NCI-H69 (cell line): ENCODE data around the gene COLGALT1.

ENCODE experiments used
- DNase-seq: peaks from one replicate; lab custom pipeline; 2025; lab: John Stamatoyannopoulos, UW

Gene COLGALT1

GRCh38 chr19:17623224-17623935 is 67.9 kb downstream of the COLGALT1 start:
- DNase-seq: no peak

GRCh38 chr19:17624314-17624991 is 69.0 kb downstream of the COLGALT1 start:
- DNase-seq: no peak

GRCh38 chr19:17625043-17625442 is 69.6 kb downstream of the COLGALT1 start:
- DNase-seq: no peak

GRCh38 chr19:17625980-17626379 is 70.5 kb downstream of the COLGALT1 start:
- DNase-seq: no peak

- no peak for DNase-seq
Measured at GRCh38 chr19:17626456-17627015, 71.1 kb downstream of the COLGALT1 start.

- DNase-seq: no peak
Measured at GRCh38 chr19:17627161-17627560, 71.7 kb downstream of the COLGALT1 start.

- DNase-seq: no peak
Measured at GRCh38 chr19:17627921-17628320, 72.5 kb downstream of the COLGALT1 start.

DNA sequence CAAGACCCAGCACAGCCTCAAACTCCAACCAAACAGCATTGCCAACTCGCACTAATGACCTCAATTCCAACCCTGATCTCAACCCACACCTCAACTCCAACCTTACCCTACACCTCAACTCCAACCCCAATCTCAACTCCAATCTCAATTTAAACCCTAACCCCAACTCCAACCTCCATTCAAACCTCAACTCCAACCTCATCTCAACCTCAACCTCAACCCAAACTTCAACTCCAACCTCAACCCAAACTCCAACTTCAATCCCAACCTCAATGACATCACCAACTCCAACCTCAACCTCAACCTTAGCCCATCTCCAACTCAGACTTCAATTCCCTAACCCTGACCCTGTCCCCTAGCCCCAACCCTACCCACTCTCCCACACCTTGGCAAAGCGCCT is 74.3 kb downstream of the COLGALT1 start:
- DNase-seq: no peak

DNA sequence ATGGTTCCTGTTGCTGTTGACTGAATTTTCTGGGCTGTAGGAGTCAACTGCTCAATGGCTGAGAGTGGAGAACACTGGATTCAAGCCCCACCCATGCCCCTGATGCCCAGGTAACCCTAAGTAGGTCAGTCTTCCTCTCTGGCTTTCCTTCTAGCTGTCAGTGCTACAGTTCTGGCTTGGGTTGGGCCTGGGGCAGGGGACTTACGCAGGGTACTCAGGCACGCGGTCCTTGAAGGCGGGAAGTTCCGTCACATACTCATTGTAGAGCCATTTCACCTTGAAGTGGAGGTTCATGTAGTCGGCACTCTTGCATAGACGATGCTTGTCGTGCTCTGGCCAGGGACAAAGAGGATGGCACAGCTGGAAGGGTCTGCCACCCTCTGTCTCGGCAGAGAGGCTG is 77.1 kb downstream of the COLGALT1 start:
- DNase-seq: no peak
